Body of pancreas (tissue), 4 donors: ENCODE results near the gene SDS.

ENCODE experiments used
- CTCF ChIP-seq, 7 experiments: fragments of 450-650 bp in 4 of 7; fragments of 200-600 bp in 3 of 7; sonication (generic) in 3 of 7; IDR thresholded peaks; one replicate each; pipeline ENCODE4 v1.5.1; 2016 to 2019; ENCODE audit warnings: antibody characterized with exemption in 7 of 7
- POLR2A ChIP-seq, 3 donors: fragments of 450-650 bp; IDR thresholded peaks; one replicate each; pipeline ENCODE4 v1.6.1; 2016; ENCODE audit warnings: antibody characterized with exemption in 3 of 3, mild to moderate bottlenecking in 2 of 3

DNA sequence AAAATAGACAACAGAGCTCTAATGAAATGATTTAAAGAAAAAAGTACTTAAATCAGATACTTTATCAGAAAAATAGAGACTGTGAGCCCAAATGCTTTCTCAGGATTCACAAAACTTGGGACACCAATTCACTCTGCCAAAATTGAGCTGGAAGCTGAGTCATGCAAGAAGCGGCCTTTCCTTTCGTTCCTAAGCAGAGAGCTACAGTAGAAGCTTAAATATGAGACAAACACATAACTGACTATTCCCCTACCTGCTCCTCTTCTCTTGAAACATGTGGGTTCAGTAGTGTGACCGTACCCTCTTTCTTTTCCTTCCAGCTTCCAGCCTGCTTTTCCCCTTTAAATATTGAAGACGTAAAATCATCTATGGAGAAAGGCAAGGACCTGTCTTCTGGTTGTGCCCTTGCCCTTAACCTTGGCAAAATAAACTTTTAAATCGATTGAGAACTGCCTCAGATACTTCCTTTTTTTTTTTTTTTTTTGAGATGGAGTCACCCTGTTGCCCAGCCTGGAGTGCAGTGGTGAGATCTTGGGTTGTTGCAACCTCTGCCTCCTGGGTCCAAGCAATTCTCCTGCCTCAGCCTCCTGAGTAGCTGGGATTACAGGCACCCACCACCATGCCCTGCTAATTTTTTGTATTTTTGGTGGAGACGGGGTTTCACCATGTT, 4.4 kb upstream of the SDS start:
- TF ChIP-seq CTCF (IDR thresholded peaks at IDR 0.05) (no peak), POLR2A (IDR thresholded peaks at IDR 0.05) (no peak)
